ENCODE measurements around the gene SHISA7.
"Not testable (repeated sequence)": the region's sequence is repeated elsewhere in the genome, so short reads cannot be mapped to it uniquely, and the experiment has no call there.

SHISA7 gene

GRCh38 chr19:55431183-55431582, 11.9 kb downstream of the SHISA7 start:
- Histone ChIP-seq H3K4me1 (ENCODE audit: control insufficient read depth in 1 of 2, insufficient read depth in 1 of 2, low read depth in 1 of 2, low read length in 1 of 2) (no peaks in the 10 kb centered on the region), H3K27ac (no peak overlapping the region), H3K4me3 (ENCODE audit: low read depth in 1 of 2, low read length in 1 of 2) (no peak overlapping the region), H3K36me3 (no peaks in the 10 kb centered on the region), H3K9me3 (no peaks in the 10 kb centered on the region), H3K27me3 (peaks cover 72% of the 10 kb centered on the region)
- TF ChIP-seq CTCF (IDR thresholded peaks at IDR 0.05): no peak

- Histone ChIP-seq H3K27ac (no peak overlapping the region), H3K27me3 (peaks cover 42% of the 10 kb centered on the region), H3K4me1 (ENCODE audit: control insufficient read depth in 1 of 2, insufficient read depth in 1 of 2, low read depth in 1 of 2, low read length in 1 of 2) (no peaks in the 10 kb centered on the region), H3K9me3 (no peaks in the 10 kb centered on the region), H3K36me3 (no peaks in the 10 kb centered on the region), H3K4me3 (ENCODE audit: low read depth in 1 of 2, low read length in 1 of 2) (no peak overlapping the region)
- no peak for TF ChIP-seq CTCF (IDR thresholded peaks at IDR 0.05)
Measured at GRCh38 chr19:55426042-55426441, 17.1 kb downstream of the SHISA7 start.

GRCh38 chr19:55424518-55424917, 18.6 kb downstream of the SHISA7 start:
- Histone ChIP-seq H3K36me3 (no peaks in the 10 kb centered on the region), H3K27me3 (peaks cover 42% of the 10 kb centered on the region), H3K4me1 (ENCODE audit: control insufficient read depth in 1 of 2, insufficient read depth in 1 of 2, low read depth in 1 of 2, low read length in 1 of 2) (no peaks in the 10 kb centered on the region), H3K4me3 (ENCODE audit: low read depth in 1 of 2, low read length in 1 of 2) (no peak overlapping the region), H3K27ac (no peak overlapping the region), H3K9me3 (no peaks in the 10 kb centered on the region)
- no peak for TF ChIP-seq CTCF (IDR thresholded peaks at IDR 0.05)

GRCh38 chr19:55423225-55424005, 19.7 kb downstream of the SHISA7 start:
- H3K27me3 ChIP-seq: peaks cover 41% of the 10 kb centered on the region
- no peak for TF ChIP-seq CTCF (IDR thresholded peaks at IDR 0.05)
- H3K4me1 ChIP-seq (ENCODE audit: control insufficient read depth in 1 of 2, insufficient read depth in 1 of 2, low read depth in 1 of 2, low read length in 1 of 2): no peaks in the 10 kb centered on the region
- no peak overlapping the region for H3K4me3 ChIP-seq (ENCODE audit: low read depth in 1 of 2, low read length in 1 of 2)
- no peaks in the 10 kb centered on the region for H3K9me3 ChIP-seq
- H3K27ac ChIP-seq: no peak overlapping the region
- H3K36me3 ChIP-seq: no peaks in the 10 kb centered on the region

GRCh38 chr19:55421281-55421680, 21.8 kb downstream of the SHISA7 start:
- H3K4me3 ChIP-seq (ENCODE audit: low read depth in 1 of 2, low read length in 1 of 2); H3K9me3 ChIP-seq; H3K36me3 ChIP-seq; H3K4me1 ChIP-seq (ENCODE audit: control insufficient read depth in 1 of 2, insufficient read depth in 1 of 2, low read depth in 1 of 2, low read length in 1 of 2); H3K27ac ChIP-seq: not testable (repeated sequence)
- H3K27me3 ChIP-seq: peaks cover 38% of the 10 kb centered on the region

- TF ChIP-seq CTCF (IDR thresholded peaks at IDR 0.05): no peak
- Histone ChIP-seq H3K27ac (no peak overlapping the region), H3K27me3 (peaks cover 24% of the 10 kb centered on the region), H3K4me3 (ENCODE audit: low read depth in 1 of 2, low read length in 1 of 2) (no peak overlapping the region), H3K36me3 (no peaks in the 10 kb centered on the region), H3K9me3 (no peaks in the 10 kb centered on the region), H3K4me1 (ENCODE audit: control insufficient read depth in 1 of 2, insufficient read depth in 1 of 2, low read depth in 1 of 2, low read length in 1 of 2) (no peaks in the 10 kb centered on the region)
Measured at GRCh38 chr19:55419624-55420236, 23.4 kb downstream of the SHISA7 start.

All from neutrophil (primary cell).